Right lobe of liver (tissue), 4 donors: ENCODE results near the gene CBLN3.

Source experiments
- CTCF ChIP-seq, 4 donors: fragments of 200-600 bp in 3 of 4; fragments of 450-650 bp in 1 of 4; IDR thresholded peaks; one replicate each; pipeline versions ENCODE4 v1.5.1 to v1.8.0; 2016 to 2022; ENCODE audit warnings: antibody characterized with exemption in 4 of 4, mild to moderate bottlenecking in 2 of 4
- POLR2A ChIP-seq: fragments of 450-650 bp; IDR thresholded peaks from one replicate; pipeline ENCODE4 v1.6.1; 2017; ENCODE audit warnings: antibody characterized with exemption, mild to moderate bottlenecking
- donor health status: DM: no; HTN: no; CAD: no.
- donor health status: DM: no; HTN: no; CAD: no.
- donor health status: DM: no; HTN: yes; CAD: no.

DNA sequence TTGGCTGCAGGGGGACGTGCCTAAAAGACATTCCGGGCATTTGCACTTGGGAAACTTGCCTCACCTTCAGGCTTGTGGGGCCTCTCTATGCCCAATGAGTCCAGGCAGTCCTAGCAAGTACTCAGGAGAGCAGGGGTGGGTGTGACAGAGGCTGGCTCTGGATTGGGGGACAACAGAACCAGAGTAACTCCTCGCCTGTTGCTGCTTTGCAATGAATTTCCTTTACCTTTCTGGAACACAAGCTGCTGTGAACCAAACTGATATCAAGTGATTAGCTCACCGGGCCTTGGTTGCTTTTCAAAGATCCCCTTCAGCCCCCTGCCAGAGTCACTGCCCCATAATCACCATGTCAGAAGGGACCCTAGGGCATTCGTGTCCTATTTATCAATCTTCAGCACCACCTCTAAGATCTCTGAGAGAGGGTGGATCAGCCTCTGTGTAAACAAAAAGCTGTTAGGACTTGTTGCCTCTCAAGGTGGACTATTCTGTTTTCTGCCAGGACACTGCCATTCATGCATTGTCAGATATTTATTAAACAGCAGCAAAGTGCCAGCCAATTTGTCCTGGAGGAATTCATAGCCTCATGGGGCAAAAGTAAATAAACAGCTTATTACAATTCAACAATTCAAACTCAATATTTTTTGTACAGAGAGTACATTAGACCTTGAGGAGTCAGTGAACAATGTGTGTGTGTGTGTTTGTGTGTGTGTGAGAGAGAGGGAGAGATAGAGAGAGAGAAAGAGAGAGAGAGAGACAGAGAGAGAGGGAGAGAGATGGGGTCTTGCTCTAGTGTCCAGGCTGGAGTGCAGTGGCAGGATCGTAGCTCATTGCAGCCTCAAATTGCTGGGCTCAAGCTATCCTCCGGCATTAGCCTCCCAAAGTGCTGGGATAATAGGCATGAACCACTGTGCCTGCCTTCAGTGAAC, 50.2 kb downstream of the CBLN3 start:
- TF ChIP-seq CTCF (IDR thresholded peaks at IDR 0.05): no peak
- no peak for TF ChIP-seq POLR2A
